Esophagus muscularis mucosa (tissue), 4 donors: ENCODE data around the gene GUCA2B.

Experiments
- CTCF ChIP-seq, 3 experiments: fragments of 200-600 bp in 2 of 3; fragments of 450-650 bp in 1 of 3; sonication (generic) in 2 of 3; IDR thresholded peaks; one replicate each; pipeline ENCODE4 v1.5.1; 2017 to 2019; ENCODE audit warnings: antibody characterized with exemption in 3 of 3, mild to moderate bottlenecking in 2 of 3, moderate library complexity in 1 of 3
- EP300 ChIP-seq: sonication (generic); formaldehyde crosslinking; IDR thresholded peaks from one replicate; pipeline ENCODE4 v1.6.1; 2017; ENCODE audit warnings: antibody characterized with exemption
- POLR2A ChIP-seq: fragments of 450-650 bp; IDR thresholded peaks from one replicate; pipeline ENCODE4 v1.6.1; 2017; ENCODE audit warnings: antibody characterized with exemption, moderate library complexity, mild to moderate bottlenecking, low read depth
- POLR2AphosphoS5 ChIP-seq, 2 donors: sonication (generic); formaldehyde crosslinking; IDR thresholded peaks; one replicate each; pipeline ENCODE4 v1.6.1; 2017; ENCODE audit warnings: antibody characterized with exemption in 2 of 2

DNA sequence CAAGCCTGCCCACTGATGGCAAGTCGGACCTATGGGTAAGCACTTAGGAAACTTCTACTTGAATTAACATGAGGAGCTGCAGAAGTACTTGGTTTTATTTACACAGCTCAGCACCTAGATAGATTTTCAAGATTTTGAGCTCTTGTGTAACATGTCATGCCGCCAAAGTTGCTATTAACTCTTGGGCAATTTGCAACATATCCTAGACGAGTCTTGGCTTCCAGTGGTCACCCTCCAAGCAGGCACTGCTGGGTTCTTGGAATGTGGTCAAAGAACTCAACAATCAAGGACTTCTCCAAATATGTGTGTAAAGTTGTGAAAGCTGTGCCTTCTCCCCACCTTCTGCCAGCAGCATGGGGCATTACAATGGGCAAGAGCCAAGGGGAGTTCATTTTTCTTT, 17.8 kb upstream of the GUCA2B start:
- TF ChIP-seq EP300 (no peak), CTCF (IDR thresholded peaks at IDR 0.05) (no peak), POLR2AphosphoS5 (IDR thresholded peaks at IDR 0.05) (no peak), POLR2A (no peak)
